Measurements from ENCODE around the gene HBA1. TPM values are rescaled to one million over a fixed set of nuclear protein-coding genes. Genes with fewer than 3 reads are reported as not detected.

Gene HBA1
- total and polyA plus RNA-seq, 12 donors: 2.1 to 1,150 (median 186) TPM

DNA sequence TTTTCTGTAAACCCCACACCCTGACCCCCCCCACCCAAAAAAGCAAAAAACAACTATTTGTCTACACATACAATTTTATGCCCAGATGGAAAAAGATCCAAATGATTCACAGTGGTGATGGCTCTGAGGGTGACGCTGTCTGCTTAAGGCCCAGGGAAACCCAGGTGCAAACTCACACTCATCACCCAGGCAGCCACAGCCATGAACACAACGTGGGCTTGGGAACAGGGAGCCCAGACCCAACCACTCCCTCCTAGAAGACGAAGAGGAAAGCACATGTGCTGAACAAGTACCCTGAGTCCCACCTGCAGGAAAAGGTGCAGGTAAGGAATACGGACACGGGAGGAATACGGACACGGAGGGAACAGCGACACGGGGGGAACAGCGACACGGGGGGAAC lies 9.2 kb downstream of the HBA1 start:
- Histone ChIP-seq H3K27ac (no peak overlapping the region), H3K36me3 (peaks cover 0 to 50% (median 30%) of the 10 kb centered on the region in 9 donors), H3K27me3 (peaks cover 0 to 10% (median 1%) of the 10 kb centered on the region in 7 donors), H3K4me1 (peaks cover 6 to 11% (median 9%) of the 10 kb centered on the region in 9 donors), H3K9me3 (no peaks in the 10 kb centered on the region), H3K4me3 (no peak overlapping the region)
- intact Hi-C loops (cut with DNase I): no loop called here
- DNase-seq: no peak
- TF ChIP-seq, protein P1, sequence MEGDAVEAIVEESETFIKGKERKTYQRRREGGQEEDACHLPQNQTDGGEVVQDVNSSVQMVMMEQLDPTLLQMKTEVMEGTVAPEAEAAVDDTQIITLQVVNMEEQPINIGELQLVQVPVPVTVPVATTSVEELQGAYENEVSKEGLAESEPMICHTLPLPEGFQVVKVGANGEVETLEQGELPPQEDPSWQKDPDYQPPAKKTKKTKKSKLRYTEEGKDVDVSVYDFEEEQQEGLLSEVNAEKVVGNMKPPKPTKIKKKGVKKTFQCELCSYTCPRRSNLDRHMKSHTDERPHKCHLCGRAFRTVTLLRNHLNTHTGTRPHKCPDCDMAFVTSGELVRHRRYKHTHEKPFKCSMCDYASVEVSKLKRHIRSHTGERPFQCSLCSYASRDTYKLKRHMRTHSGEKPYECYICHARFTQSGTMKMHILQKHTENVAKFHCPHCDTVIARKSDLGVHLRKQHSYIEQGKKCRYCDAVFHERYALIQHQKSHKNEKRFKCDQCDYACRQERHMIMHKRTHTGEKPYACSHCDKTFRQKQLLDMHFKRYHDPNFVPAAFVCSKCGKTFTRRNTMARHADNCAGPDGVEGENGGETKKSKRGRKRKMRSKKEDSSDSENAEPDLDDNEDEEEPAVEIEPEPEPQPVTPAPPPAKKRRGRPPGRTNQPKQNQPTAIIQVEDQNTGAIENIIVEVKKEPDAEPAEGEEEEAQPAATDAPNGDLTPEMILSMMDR (IDR thresholded peaks at IDR 0.05): no peak
- no peak for ATAC-seq
- WGBS, 2 donors: 86 to 89% methylated on average over 11 of the region's 11 CpGs

DNA sequence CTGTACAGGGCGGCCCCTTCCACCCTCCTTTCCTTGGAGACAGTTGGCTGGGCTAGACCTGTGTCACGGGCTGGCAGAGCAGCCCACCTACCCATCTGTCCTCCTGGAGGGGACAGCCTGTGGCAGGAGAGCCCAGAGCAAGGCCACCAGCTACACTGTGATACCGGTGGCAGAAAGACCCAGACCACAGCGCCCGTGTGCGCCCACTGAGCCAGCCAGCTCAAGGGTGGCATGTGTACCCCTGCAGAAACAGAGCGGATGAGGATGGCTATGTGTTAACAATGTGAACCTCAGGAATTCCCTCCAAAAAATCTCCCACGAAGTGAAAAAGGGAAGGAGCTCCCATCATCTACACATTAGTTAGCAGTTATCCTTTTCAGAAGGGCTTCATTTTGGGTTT lies 10.8 kb downstream of the HBA1 start:
- H3K27me3 ChIP-seq: no peaks in the 10 kb centered on the region
- no peaks in the 10 kb centered on the region for H3K9me3 ChIP-seq
- TF ChIP-seq, protein P1 (IDR thresholded peaks at IDR 0.05): no peak
- 94 to 97% methylated on average over 8 of the region's 8 CpGs for WGBS, 2 donors
- H3K27ac ChIP-seq: no peak overlapping the region
- no peak for ATAC-seq
- no peak overlapping the region for H3K4me3 ChIP-seq
- intact Hi-C loops (cut with DNase I): no loop called here
- peaks cover 0 to 66% (median 44%) of the 10 kb centered on the region in 9 donors for H3K36me3 ChIP-seq
- no peak for DNase-seq
- no peaks in the 10 kb centered on the region for H3K4me1 ChIP-seq

GRCh38 chr16:188674-189073 lies 12.2 kb downstream of the HBA1 start:
- 74 to 79% methylated on average over 8 of the region's 8 CpGs for WGBS, 2 donors
- Histone ChIP-seq H3K9me3 (no peaks in the 10 kb centered on the region), H3K27me3 (no peaks in the 10 kb centered on the region), H3K4me1 (no peaks in the 10 kb centered on the region), H3K36me3 (peaks cover 0 to 80% (median 52%) of the 10 kb centered on the region in 9 donors), H3K27ac (no peak overlapping the region), H3K4me3 (no peak overlapping the region)
- no peak for ATAC-seq
- intact Hi-C loops (cut with DNase I): no loop called here
- TF ChIP-seq, protein P1 (IDR thresholded peaks at IDR 0.05): no peak
- DNase-seq: no peak

- Histone ChIP-seq H3K9me3 (no peaks in the 10 kb centered on the region), H3K27ac (no peak overlapping the region), H3K36me3 (peaks cover 2 to 85% (median 62%) of the 10 kb centered on the region in 9 donors), H3K4me3 (no peak overlapping the region), H3K4me1 (no peaks in the 10 kb centered on the region), H3K27me3 (no peaks in the 10 kb centered on the region)
- 94 to 96% methylated on average over 34 of the region's 34 CpGs for WGBS, 2 donors
- DNase-seq (no peak), ATAC-seq (peak in 1 of 8 donors; percentile 24)
- intact Hi-C loops (cut with DNase I): no loop called here
- TF ChIP-seq, protein P1 (IDR thresholded peaks at IDR 0.05): no peak
Measured at GRCh38 chr16:189604-190186, 13.2 kb downstream of the HBA1 start.
